Measurements from ENCODE around the gene FANCC.
"Not testable (repeated sequence)": the region's sequence is repeated elsewhere in the genome, so short reads cannot be mapped to it uniquely, and the experiment has no call there.

The FANCC gene

GRCh38 chr9:95225726-95226106 is 91.8 kb downstream of the FANCC start:
- DNase-seq, result no peak

- DNase-seq, result no peak
These were observed 92.3 kb downstream of the FANCC start for GRCh38 chr9:95225076-95225725.

- DNase-seq, result no peak
These were observed 93.0 kb downstream of the FANCC start for GRCh38 chr9:95224376-95225019.

- not testable (repeated sequence) for DNase-seq
These were observed 97.2 kb downstream of the FANCC start for GRCh38 chr9:95220352-95220751.

- DNase-seq, result no peak
These were observed 98.7 kb downstream of the FANCC start for GRCh38 chr9:95218773-95219172.

GRCh38 chr9:95217936-95218335 is 99.6 kb downstream of the FANCC start:
- no peak for DNase-seq

GRCh38 chr9:95215336-95215898 is 102.1 kb downstream of the FANCC start:
- DNase-seq, result no peak

- DNase-seq, result no peak
These were observed 104.4 kb downstream of the FANCC start for GRCh38 chr9:95213117-95213516.

- no peak for DNase-seq
These were observed 106.5 kb downstream of the FANCC start for GRCh38 chr9:95211028-95211427.

- no peak for DNase-seq
These were observed 110.1 kb downstream of the FANCC start for GRCh38 chr9:95207403-95207802.

- no peak for DNase-seq
These were observed 111.4 kb downstream of the FANCC start for GRCh38 chr9:95206143-95206542.

GRCh38 chr9:95204710-95205109 is 112.8 kb downstream of the FANCC start:
- no peak for DNase-seq

GRCh38 chr9:95204310-95204709 is 113.2 kb downstream of the FANCC start:
- no peak for DNase-seq

- not testable (repeated sequence) for DNase-seq
These were observed 114.5 kb downstream of the FANCC start for GRCh38 chr9:95203019-95203418.

- DNase-seq, result no peak
These were observed 115.3 kb downstream of the FANCC start for GRCh38 chr9:95202076-95202681.

- no peak for DNase-seq
These were observed 116.3 kb downstream of the FANCC start for GRCh38 chr9:95201206-95201605.

GRCh38 chr9:95197692-95198271 is 119.7 kb downstream of the FANCC start:
- DNase-seq, result no peak

- no peak for DNase-seq
These were observed 124.0 kb downstream of the FANCC start for GRCh38 chr9:95193480-95193879.

- DNase-seq, result no peak
These were observed 124.4 kb downstream of the FANCC start for GRCh38 chr9:95193067-95193466.

- no peak for DNase-seq
These were observed 124.9 kb downstream of the FANCC start for GRCh38 chr9:95192631-95193030.

- no peak for DNase-seq
These were observed 127.1 kb downstream of the FANCC start for GRCh38 chr9:95190413-95190812.

- no peak for DNase-seq
These were observed 128.0 kb downstream of the FANCC start for GRCh38 chr9:95189251-95190098.

- DNase-seq, result no peak
These were observed 129.1 kb downstream of the FANCC start for GRCh38 chr9:95188459-95188858.
